Ishikawa (cell line): ENCODE data around the gene HAPSTR1.

Source experiments
- CEBPB ChIP-seq: IDR thresholded peaks from 2 replicates; pipeline ENCODE4 v1.6.1; 2012
- CREB1 ChIP-seq: IDR thresholded peaks from 2 replicates; pipeline ENCODE4 v1.6.1; 2012; ENCODE audit warnings: low read depth
- EGR1 ChIP-seq: IDR thresholded peaks from 2 replicates; pipeline ENCODE4 v1.6.1; 2012
- EP300 ChIP-seq: IDR thresholded peaks from 2 replicates; pipeline ENCODE4 v1.6.1; 2012; ENCODE audit warnings: borderline replicate concordance
- FOXM1 ChIP-seq: IDR thresholded peaks from 2 replicates; pipeline ENCODE4 v1.6.1; 2012; ENCODE audit warnings: low read depth, borderline replicate concordance
- NFIC ChIP-seq: IDR thresholded peaks from 2 replicates; pipeline ENCODE4 v1.6.1; 2012
- RAD21 ChIP-seq: IDR thresholded peaks from 2 replicates; pipeline ENCODE4 v1.6.1; 2012; ENCODE audit warnings: low read depth
- TAF1 ChIP-seq: IDR thresholded peaks from 2 replicates; pipeline ENCODE4 v1.6.1; 2012; ENCODE audit warnings: low read depth, mild to moderate bottlenecking
- TCF12 ChIP-seq: IDR thresholded peaks from 2 replicates; pipeline ENCODE4 v1.6.1; 2012; ENCODE audit warnings: low read depth
- TEAD4 ChIP-seq: IDR thresholded peaks from 2 replicates; pipeline ENCODE4 v1.6.1; 2012
- YY1 ChIP-seq: IDR thresholded peaks from 2 replicates; pipeline ENCODE4 v1.6.1; 2012; ENCODE audit warnings: low read depth
- ZBTB7A ChIP-seq: IDR thresholded peaks from 2 replicates; pipeline ENCODE4 v1.6.1; 2012; ENCODE audit warnings: low read depth
- TF ChIP-seq, protein P1 (sequence below): IDR thresholded peaks from 2 replicates; pipeline ENCODE4 v1.6.1; 2012
- TF ChIP-seq, protein P2 (sequence below): IDR thresholded peaks from 2 replicates; pipeline ENCODE4 v1.6.1; 2012; ENCODE audit warnings: low read depth, mild to moderate bottlenecking
- TF ChIP-seq, protein P3 (sequence below): IDR thresholded peaks from 2 replicates; pipeline ENCODE4 v1.6.1; 2012

HAPSTR1 gene

DNA sequence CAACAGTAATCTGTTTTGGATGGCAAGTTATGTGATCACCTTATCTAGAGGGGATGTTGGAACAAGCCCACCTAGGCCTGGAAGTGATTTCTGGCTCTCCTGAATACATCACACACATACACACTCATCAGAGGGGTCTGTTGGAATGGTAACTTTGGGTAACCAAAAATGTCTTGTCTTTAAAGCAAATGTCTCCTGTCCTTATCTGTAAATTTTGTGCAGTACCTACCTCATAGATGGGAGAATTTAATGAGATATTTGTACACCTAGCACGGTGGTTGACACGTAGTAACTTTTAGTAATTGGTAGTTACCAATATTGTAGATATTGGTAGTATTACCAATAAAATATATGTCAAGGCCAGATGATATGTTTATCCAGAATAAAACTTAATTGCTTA is 24.7 kb downstream of the HAPSTR1 start:
- TF ChIP-seq, protein P1, sequence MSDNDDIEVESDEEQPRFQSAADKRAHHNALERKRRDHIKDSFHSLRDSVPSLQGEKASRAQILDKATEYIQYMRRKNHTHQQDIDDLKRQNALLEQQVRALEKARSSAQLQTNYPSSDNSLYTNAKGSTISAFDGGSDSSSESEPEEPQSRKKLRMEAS: no peak
- TF ChIP-seq NFIC: no peak
- no peak for TF ChIP-seq ZBTB7A
- TF ChIP-seq TCF12: no peak
- no peak for TF ChIP-seq CREB1
- no peak for TF ChIP-seq EGR1
- TF ChIP-seq, protein P2, sequence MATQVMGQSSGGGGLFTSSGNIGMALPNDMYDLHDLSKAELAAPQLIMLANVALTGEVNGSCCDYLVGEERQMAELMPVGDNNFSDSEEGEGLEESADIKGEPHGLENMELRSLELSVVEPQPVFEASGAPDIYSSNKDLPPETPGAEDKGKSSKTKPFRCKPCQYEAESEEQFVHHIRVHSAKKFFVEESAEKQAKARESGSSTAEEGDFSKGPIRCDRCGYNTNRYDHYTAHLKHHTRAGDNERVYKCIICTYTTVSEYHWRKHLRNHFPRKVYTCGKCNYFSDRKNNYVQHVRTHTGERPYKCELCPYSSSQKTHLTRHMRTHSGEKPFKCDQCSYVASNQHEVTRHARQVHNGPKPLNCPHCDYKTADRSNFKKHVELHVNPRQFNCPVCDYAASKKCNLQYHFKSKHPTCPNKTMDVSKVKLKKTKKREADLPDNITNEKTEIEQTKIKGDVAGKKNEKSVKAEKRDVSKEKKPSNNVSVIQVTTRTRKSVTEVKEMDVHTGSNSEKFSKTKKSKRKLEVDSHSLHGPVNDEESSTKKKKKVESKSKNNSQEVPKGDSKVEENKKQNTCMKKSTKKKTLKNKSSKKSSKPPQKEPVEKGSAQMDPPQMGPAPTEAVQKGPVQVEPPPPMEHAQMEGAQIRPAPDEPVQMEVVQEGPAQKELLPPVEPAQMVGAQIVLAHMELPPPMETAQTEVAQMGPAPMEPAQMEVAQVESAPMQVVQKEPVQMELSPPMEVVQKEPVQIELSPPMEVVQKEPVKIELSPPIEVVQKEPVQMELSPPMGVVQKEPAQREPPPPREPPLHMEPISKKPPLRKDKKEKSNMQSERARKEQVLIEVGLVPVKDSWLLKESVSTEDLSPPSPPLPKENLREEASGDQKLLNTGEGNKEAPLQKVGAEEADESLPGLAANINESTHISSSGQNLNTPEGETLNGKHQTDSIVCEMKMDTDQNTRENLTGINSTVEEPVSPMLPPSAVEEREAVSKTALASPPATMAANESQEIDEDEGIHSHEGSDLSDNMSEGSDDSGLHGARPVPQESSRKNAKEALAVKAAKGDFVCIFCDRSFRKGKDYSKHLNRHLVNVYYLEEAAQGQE: no peak
- no peak for TF ChIP-seq YY1
- TF ChIP-seq RAD21: no peak
- no peak for TF ChIP-seq FOXM1
- no peak for TF ChIP-seq EP300

DNA sequence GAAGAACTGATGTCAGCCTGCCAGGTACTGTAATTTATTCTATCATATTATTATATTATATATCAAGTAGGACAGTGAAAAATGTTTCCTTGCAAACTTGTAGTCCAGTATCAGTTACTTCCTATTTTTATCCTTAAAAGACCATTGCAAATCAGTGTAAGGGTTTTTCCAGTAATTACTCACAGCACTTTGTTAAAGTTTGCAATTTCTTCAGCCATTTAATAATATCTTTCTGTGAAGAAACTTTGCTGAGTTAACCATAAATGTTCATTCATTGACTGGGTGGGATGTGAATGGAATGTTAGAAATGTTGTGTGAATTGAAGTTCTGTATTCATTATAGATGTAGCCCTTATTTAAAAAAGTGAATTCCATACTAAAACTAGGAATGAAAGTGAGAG is 26.7 kb downstream of the HAPSTR1 start:
- TF ChIP-seq TAF1 (no peak), YY1 (no peak), EP300 (no peak), CEBPB (no peak), TCF12 (no peak), CREB1 (no peak), FOXM1 (no peak), EGR1 (no peak), NFIC (no peak), TEAD4 (no peak)
- TF ChIP-seq, protein P2: no peak
- TF ChIP-seq, protein P3, sequence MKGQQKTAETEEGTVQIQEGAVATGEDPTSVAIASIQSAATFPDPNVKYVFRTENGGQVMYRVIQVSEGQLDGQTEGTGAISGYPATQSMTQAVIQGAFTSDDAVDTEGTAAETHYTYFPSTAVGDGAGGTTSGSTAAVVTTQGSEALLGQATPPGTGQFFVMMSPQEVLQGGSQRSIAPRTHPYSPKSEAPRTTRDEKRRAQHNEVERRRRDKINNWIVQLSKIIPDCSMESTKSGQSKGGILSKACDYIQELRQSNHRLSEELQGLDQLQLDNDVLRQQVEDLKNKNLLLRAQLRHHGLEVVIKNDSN: no peak

DNA sequence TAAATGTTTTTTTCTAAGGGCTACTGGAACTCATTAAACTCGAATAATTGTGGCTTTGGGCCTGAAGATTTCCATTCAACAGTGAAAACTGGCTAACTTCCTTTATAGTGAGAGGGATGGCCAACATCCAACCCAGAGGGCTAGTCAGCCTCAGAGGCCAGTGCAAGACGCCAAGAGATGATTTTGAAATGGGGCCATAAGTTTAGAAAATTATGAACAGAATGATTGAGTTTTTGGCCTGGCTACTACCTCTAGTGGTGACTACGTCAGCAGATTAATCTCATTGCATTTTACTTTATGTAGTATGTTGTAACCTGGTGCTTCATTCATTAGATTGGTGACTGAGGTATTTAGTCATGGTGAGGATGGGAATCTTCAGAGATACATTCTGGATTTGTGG is 28.4 kb downstream of the HAPSTR1 start:
- no peak for TF ChIP-seq TCF12
- no peak for TF ChIP-seq NFIC
- TF ChIP-seq, protein P1: no peak
- no peak for TF ChIP-seq EGR1
- TF ChIP-seq CREB1: no peak
- TF ChIP-seq CEBPB: no peak
- TF ChIP-seq ZBTB7A: no peak

DNA sequence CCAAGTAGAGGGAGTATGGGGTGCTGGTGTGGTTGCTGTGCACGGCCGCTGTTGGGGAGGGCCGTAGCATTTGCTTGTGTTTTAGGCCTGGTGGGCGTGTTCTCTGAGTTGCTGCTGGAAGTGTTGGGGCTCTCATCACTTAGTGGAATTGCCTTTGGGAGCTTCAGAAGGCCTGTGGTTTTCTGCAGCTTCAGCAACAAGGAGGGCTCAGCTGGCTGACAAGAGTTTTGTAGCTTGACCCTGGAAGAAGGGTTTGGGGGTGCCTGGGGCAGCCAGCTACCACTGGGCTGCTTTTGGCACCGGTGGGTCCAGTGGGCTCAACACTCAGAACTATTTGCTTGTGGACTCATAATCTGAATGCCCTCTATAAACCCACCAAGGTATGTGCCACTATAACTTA is 30.9 kb downstream of the HAPSTR1 start:
- no peak for TF ChIP-seq FOXM1
- no peak for TF ChIP-seq TEAD4
- no peak for TF ChIP-seq TCF12
- TF ChIP-seq TAF1: no peak
- TF ChIP-seq EP300: no peak
- TF ChIP-seq ZBTB7A: no peak
- no peak for TF ChIP-seq CEBPB
- no peak for TF ChIP-seq NFIC
- TF ChIP-seq, protein P2: no peak
- no peak for TF ChIP-seq RAD21

DNA sequence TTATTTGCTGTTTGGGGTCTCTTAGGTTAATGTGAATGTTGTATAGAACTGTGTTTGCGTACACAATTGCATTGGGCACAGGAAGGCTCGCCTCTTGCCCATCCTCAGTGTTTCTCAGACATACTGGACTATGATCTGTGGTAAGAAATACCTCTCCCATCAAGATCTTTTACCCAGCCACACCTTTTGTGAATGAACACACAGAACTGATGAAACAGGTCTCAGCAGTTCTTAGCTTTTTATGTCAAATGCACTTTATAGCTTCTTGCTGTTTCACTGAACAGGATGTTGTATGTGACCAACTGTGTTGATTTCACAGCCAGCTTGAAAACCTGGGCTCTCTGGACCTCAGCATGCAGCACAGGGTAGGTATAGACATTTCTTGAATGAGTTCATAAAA is 31.5 kb downstream of the HAPSTR1 start:
- TF ChIP-seq YY1 (no peak), TCF12 (no peak), CEBPB (no peak), EGR1 (no peak), TAF1 (no peak), FOXM1 (no peak), NFIC (no peak), RAD21 (no peak), CREB1 (no peak), ZBTB7A (no peak), TEAD4 (no peak), EP300 (no peak)
- TF ChIP-seq, protein P1: no peak
- TF ChIP-seq, protein P2: no peak
- TF ChIP-seq, protein P3: no peak
